ENCODE measurements around the gene KIAA0408.
"Not testable (repeated sequence)": the region's sequence is repeated elsewhere in the genome, so short reads cannot be mapped to it uniquely, and the experiment has no call there.

KIAA0408 gene

GRCh38 chr6:127439718-127440117 lies 19.5 kb downstream of the KIAA0408 start:
- TF ChIP-seq, protein P1, sequence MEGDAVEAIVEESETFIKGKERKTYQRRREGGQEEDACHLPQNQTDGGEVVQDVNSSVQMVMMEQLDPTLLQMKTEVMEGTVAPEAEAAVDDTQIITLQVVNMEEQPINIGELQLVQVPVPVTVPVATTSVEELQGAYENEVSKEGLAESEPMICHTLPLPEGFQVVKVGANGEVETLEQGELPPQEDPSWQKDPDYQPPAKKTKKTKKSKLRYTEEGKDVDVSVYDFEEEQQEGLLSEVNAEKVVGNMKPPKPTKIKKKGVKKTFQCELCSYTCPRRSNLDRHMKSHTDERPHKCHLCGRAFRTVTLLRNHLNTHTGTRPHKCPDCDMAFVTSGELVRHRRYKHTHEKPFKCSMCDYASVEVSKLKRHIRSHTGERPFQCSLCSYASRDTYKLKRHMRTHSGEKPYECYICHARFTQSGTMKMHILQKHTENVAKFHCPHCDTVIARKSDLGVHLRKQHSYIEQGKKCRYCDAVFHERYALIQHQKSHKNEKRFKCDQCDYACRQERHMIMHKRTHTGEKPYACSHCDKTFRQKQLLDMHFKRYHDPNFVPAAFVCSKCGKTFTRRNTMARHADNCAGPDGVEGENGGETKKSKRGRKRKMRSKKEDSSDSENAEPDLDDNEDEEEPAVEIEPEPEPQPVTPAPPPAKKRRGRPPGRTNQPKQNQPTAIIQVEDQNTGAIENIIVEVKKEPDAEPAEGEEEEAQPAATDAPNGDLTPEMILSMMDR (IDR thresholded peaks at IDR 0.05; ENCODE audit: insufficient read depth, missing control alignments), result no peak

DNA sequence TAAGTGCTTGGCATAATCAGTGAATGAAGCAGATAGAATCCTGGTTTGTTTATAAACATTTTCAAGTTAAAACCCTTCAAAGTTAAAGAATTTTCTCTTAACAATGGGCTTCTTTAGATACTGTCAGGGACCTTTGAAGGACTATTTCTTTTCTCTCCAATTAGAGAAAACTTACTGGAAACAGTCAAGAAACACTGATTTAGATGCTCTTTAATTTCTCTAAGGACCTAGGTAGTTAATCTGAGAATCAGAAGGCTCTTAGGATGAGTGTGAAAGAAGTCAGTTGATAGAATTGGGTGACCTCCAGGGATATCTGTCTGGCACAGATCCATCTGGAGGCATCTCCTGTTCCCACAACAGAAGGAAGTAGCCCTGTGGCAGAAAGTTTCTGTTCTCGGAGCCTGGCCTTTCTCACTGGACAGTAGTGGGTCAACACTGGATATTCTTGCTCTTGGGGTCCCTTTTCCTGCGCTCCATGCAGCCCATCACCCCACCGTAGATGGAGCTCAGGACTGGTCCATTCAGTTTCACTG lies 22.5 kb downstream of the KIAA0408 start:
- FAIRE-seq, result no peak
- DNase-seq (ENCODE audit: insufficient read length, low spot score), result no peak
- TF ChIP-seq, protein P1 (IDR thresholded peaks at IDR 0.05; ENCODE audit: insufficient read depth, missing control alignments), result no peak

More at GRCh38 chr6:127439718-127440117, 19.5 kb downstream of the KIAA0408 start:
- DNase-seq (ENCODE audit: insufficient read length, low spot score) (no peak), FAIRE-seq (no peak)

GRCh38 chr6:127435626-127436220 lies 23.5 kb downstream of the KIAA0408 start:
- TF ChIP-seq, protein P1 (IDR thresholded peaks at IDR 0.05; ENCODE audit: insufficient read depth, missing control alignments), result no peak
- DNase-seq (ENCODE audit: insufficient read length, low spot score), result no peak
- FAIRE-seq, result no peak

DNA sequence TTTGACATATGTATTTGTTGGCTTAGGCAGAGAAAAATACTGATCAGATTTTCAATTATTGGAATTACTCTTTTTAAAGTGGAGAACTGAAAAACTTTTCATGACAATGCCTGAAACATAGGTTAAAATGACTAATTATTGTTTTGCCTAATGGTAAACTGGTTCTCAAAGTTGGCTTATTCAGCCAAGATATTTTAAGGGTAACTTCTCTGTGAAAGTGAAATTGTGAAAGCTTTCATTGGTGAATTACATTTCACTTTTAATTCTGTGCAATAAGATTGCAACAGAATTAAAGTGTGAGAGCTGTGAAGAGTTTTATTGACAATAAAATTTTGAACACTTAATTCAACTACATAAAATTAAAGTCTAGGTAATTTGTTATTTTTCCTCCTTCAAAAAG lies 24.5 kb downstream of the KIAA0408 start:
- no peak for DNase-seq (ENCODE audit: insufficient read length, low spot score)
- TF ChIP-seq, protein P1 (IDR thresholded peaks at IDR 0.05; ENCODE audit: insufficient read depth, missing control alignments), result no peak
- FAIRE-seq, result peak; percentile 48

DNA sequence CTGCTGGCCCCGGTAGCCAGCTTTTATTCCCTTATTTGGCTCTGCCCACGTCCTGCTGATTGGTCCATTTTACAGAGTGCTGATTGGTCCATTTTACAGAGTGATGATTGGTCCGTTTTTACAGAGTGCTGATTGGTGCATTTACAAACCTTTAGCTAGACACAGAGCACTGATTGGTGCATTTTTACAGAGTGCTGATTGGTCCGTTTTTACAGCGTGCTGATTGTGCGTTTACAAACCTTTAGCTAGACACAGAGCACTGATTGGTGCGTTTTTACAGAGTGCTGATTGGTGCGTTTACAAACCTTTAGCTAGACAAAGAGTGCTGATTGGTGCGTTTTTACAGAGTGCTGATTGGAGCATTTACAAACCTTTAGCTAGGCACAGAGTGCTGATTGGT lies 30.6 kb downstream of the KIAA0408 start:
- not testable (repeated sequence) for FAIRE-seq; DNase-seq (ENCODE audit: insufficient read length, low spot score)

DNA sequence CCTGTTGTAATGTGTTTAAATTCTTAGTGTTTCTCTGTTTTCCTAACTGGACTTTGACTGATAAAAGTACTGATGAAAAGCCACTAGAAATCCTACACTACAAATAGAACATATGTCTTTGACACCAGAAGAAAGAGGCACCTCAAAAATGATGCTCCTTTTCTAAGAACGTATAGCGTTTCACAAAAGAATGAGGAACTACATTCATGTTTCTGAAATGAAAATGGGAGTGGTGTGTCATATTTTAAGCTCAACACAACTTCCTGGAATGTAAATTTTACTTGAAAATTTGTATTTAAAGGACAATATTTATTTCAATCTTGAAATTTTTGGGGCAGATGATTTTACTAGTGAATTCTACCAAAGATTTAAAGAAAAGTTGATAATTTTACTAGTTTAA lies 35.3 kb downstream of the KIAA0408 start:
- TF ChIP-seq, protein P1 (IDR thresholded peaks at IDR 0.05; ENCODE audit: insufficient read depth, missing control alignments), result no peak
- DNase-seq (ENCODE audit: insufficient read length, low spot score), result no peak
- FAIRE-seq, result no peak

DNA sequence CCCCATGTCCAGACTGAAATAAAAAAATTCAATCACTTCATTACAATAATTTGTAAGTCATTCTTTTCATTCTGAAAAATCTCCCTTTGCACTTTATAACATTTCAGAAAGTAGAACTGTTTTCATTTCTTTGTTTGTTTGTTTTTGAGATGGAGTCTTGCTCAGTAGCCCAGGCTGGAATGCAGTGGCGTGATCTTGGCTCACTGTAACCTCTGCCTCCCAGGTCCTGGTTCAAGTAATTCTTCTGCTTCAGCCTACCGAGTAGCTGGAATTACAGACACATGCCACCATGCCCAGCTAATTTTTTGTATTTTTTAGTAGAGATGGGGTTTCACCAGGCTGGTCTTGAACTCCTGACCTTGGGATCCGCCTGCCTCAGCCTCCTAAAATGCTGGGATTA lies 38.0 kb downstream of the KIAA0408 start:
- not testable (repeated sequence) for DNase-seq (ENCODE audit: insufficient read length, low spot score); FAIRE-seq

- no peak for DNase-seq (ENCODE audit: insufficient read length, low spot score)
- FAIRE-seq, result peak; percentile 84
- TF ChIP-seq, protein P1 (IDR thresholded peaks at IDR 0.05; ENCODE audit: insufficient read depth, missing control alignments), result peak; percentile 71
Measured at GRCh38 chr6:127420556-127420955, 38.6 kb downstream of the KIAA0408 start.

Data from D721Med (cell line).